Left cardiac atrium (tissue), 4 donors: ENCODE measurements around the gene PCYT2. TPM values are rescaled to one million over a fixed set of nuclear protein-coding genes. Genes with fewer than 3 reads are reported as not detected.

Source experiments
- ATAC-seq, 2 donors: fragments of 200-7000 bp; cut with Tn5 transposase; one replicate each; pipeline ENCODE4 v1.9.1; 2020; ENCODE audit warnings: mild to moderate bottlenecking in 2 of 2, moderate library complexity in 2 of 2
- DNase-seq: peaks from one replicate; pipeline ENCODE4 v3.0.0-alpha.2; 2020
- intact Hi-C, 2 donors: fragments of 100-400 bp; cut with DNase I; formaldehyde crosslinking; loops; one replicate each; pipeline versions ENCODE4 v1.14.1 to v1.15.1; 2022 to 2023
- total RNA-seq, 2 donors: library from RNA; stranded (reverse); fragmentation: NEBNext Ultra II Directional; extraction: Animal tissue kit (Norgen Biotek cat#: 25700); gene quantifications; one replicate each; pipeline ENCODE4 v1.2.1, GENCODE V29; 2021
- donor health status: DM: no; HTN: yes; CAD: no.
- donor health status: DM: no; HTN: yes; CAD: no; lungs with severe emphysema.
- donor health status: DM: yes; HTN: yes; CAD: no.
- donor health status: Dilated cardiomyopathy.

Gene PCYT2
- total RNA-seq, 2 donors from 2014 or later = 21.8 to 22.2 TPM

- DNase-seq (no peak), ATAC-seq (no peak)
- intact Hi-C loops = no loop called here
These were observed 37.6 kb upstream of the PCYT2 start for GRCh38 chr17:81948635-81949378.

- no peak for ATAC-seq
- intact Hi-C loops = no loop called here
These were observed 36.0 kb upstream of the PCYT2 start, which contains the start of gene MYADML2 for GRCh38 chr17:81947189-81947588. Gene MYADML2, minus strand, starts transcription at chr17:81947233. Its CDS starts 5,492 bp downstream, at chr17:81941741.

GRCh38 chr17:81944858-81945257, 33.7 kb upstream of the PCYT2 start:
- ATAC-seq = no peak
- intact Hi-C loops = no loop called here
- no peak for DNase-seq

More at GRCh38 chr17:81947189-81947588, 36.0 kb upstream of the PCYT2 start, which contains the start of gene MYADML2:
- no peak for DNase-seq

- no peak for ATAC-seq
- intact Hi-C loops = no loop called here
- no peak for DNase-seq
These were observed 31.0 kb upstream of the PCYT2 start for GRCh38 chr17:81942167-81942553.

- peak; percentile 19 to 29 for ATAC-seq
- intact Hi-C loops = no loop called here
- DNase-seq = no peak
These were observed 30.4 kb upstream of the PCYT2 start for GRCh38 chr17:81941484-81942166.

- no peak for ATAC-seq
These were observed 29.6 kb upstream of the PCYT2 start for GRCh38 chr17:81940538-81941483.

GRCh38 chr17:81939881-81940385, 28.7 kb upstream of the PCYT2 start:
- DNase-seq (peak; percentile 77), ATAC-seq (peak; percentile 34 to 50)
- intact Hi-C loops = no loop called here

More at GRCh38 chr17:81940538-81941483, 29.6 kb upstream of the PCYT2 start:
- DNase-seq = no peak
- intact Hi-C loops = no loop called here

GRCh38 chr17:81939218-81939617, 28.0 kb upstream of the PCYT2 start:
- DNase-seq = no peak
- ATAC-seq = no peak
- intact Hi-C loops = no loop called here

- ATAC-seq (no peak), DNase-seq (no peak)
- intact Hi-C loops = no loop called here
These were observed 24.5 kb upstream of the PCYT2 start for GRCh38 chr17:81935709-81936084.

- no peak for DNase-seq
- no peak for ATAC-seq
- intact Hi-C loops = no loop called here
These were observed 23.9 kb upstream of the PCYT2 start for GRCh38 chr17:81934850-81935708.

GRCh38 chr17:81934098-81934757, 23.0 kb upstream of the PCYT2 start:
- DNase-seq (no peak), ATAC-seq (no peak)
- intact Hi-C loops = no loop called here

GRCh38 chr17:81933178-81933699, 22.0 kb upstream of the PCYT2 start:
- intact Hi-C loops = no loop called here
- ATAC-seq = no peak
- DNase-seq = no peak

- DNase-seq = no peak
- intact Hi-C loops = no loop called here
- no peak for ATAC-seq
These were observed 21.3 kb upstream of the PCYT2 start for GRCh38 chr17:81932333-81932983.

- intact Hi-C loops = no loop called here
- DNase-seq (no peak), ATAC-seq (no peak)
These were observed 20.5 kb upstream of the PCYT2 start for GRCh38 chr17:81931557-81932332.

- no peak for ATAC-seq
- intact Hi-C loops = no loop called here
- DNase-seq = no peak
These were observed 20.0 kb upstream of the PCYT2 start for GRCh38 chr17:81931189-81931556.
